IMR-90 (cell line): ENCODE measurements around the gene VAV1. TPM values are rescaled to one million over a fixed set of nuclear protein-coding genes. Genes with fewer than 3 reads are reported as not detected.

ENCODE experiments used
- FOS ChIP-seq: fragments of 150-350 bp; IDR thresholded peaks from 2 replicates; pipeline ENCODE4 v1.6.1; 2016; ENCODE audit warnings: low read depth, low read length
- polyA plus RNA-seq, 3 experiments: library from polyadenylated mRNA; depleted of rRNA; stranded (reverse); fragments of >200 nt; gene quantifications; 2 replicates each; pipeline ENCODE4 v1.2.3, GENCODE V29; 2012; ENCODE audit warnings: low replicate concordance in 1 of 3
- total RNA-seq: library from RNA; depleted of rRNA; stranded (reverse); fragments of >200 nt; gene quantifications from 2 replicates; pipeline ENCODE4 v1.2.3, GENCODE V29; 2012
- TF ChIP-seq, protein P1 (sequence below): conservative IDR thresholded peaks from 2 replicates; pipeline ENCODE4 v1.5.1; 2012; ENCODE audit warnings: mild to moderate bottlenecking, low read depth, low read length, improper control_type of control experiment

VAV1 gene
- total and polyA plus RNA-seq, 2 of the 4 experiments (the other 2 are of a cell fraction), result not detected

- TF ChIP-seq, protein P1, sequence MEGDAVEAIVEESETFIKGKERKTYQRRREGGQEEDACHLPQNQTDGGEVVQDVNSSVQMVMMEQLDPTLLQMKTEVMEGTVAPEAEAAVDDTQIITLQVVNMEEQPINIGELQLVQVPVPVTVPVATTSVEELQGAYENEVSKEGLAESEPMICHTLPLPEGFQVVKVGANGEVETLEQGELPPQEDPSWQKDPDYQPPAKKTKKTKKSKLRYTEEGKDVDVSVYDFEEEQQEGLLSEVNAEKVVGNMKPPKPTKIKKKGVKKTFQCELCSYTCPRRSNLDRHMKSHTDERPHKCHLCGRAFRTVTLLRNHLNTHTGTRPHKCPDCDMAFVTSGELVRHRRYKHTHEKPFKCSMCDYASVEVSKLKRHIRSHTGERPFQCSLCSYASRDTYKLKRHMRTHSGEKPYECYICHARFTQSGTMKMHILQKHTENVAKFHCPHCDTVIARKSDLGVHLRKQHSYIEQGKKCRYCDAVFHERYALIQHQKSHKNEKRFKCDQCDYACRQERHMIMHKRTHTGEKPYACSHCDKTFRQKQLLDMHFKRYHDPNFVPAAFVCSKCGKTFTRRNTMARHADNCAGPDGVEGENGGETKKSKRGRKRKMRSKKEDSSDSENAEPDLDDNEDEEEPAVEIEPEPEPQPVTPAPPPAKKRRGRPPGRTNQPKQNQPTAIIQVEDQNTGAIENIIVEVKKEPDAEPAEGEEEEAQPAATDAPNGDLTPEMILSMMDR, result peak; percentile 65
- no peak for TF ChIP-seq FOS
These were observed 36.2 kb upstream of the VAV1 start (continued) for GRCh38 chr19:6736169-6736916.
